NB4 (cell line): ENCODE measurements around the gene GJD3.

Experiments used
- DNase-seq: peaks from one replicate; pipeline ENCODE4 v3.0.0; 2010; ENCODE audit warnings: low read depth
- H3K4me3 ChIP-seq: one replicate; pipeline ENCODE4 v1.5.1; 2011; ENCODE audit warnings: mild to moderate bottlenecking, low read depth, low read length, moderate library complexity
- MYC ChIP-seq: IDR thresholded peaks from 2 replicates; pipeline ENCODE4 v1.6.1; 2011; ENCODE audit warnings: low read depth, low read length
- POLR2A ChIP-seq: IDR thresholded peaks from 2 replicates; pipeline ENCODE4 v1.6.1; 2011; ENCODE audit warnings: mild to moderate bottlenecking; ENCODE audit not compliant: insufficient read length; ENCODE audit errors: extremely low read depth
- TF ChIP-seq, protein P1 (sequence below): IDR thresholded peaks from one replicate; pipeline ENCODE4 v1.5.1; 2012; ENCODE audit warnings: low read depth, low read length
- TF ChIP-seq, protein P2 (sequence below): IDR thresholded peaks from 2 replicates; pipeline ENCODE4 v1.6.1; 2011; ENCODE audit warnings: low read depth, low read length

Gene GJD3

DNA sequence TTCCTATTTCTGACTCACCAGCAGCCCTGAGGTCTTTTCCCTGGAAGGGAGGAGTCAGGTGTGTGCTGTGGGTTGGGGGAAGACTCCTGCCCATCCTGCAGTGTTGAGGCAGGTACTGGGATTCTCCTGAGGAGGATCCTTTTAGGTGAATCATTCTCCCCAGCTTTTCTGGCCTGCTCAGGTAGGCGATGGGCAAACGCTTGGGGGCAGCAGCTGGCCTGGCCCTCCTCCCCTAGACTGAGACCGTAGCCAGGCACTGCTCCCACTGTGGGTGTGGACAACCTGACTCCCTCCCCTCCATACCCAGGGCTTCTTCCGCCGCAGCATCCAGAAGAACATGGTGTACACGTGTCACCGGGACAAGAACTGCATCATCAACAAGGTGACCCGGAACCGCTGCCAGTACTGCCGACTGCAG is 15.1 kb downstream of the GJD3 start:
- DNase-seq, result no peak
- H3K4me3 ChIP-seq, result no peak overlapping the region
- TF ChIP-seq, protein P1, sequence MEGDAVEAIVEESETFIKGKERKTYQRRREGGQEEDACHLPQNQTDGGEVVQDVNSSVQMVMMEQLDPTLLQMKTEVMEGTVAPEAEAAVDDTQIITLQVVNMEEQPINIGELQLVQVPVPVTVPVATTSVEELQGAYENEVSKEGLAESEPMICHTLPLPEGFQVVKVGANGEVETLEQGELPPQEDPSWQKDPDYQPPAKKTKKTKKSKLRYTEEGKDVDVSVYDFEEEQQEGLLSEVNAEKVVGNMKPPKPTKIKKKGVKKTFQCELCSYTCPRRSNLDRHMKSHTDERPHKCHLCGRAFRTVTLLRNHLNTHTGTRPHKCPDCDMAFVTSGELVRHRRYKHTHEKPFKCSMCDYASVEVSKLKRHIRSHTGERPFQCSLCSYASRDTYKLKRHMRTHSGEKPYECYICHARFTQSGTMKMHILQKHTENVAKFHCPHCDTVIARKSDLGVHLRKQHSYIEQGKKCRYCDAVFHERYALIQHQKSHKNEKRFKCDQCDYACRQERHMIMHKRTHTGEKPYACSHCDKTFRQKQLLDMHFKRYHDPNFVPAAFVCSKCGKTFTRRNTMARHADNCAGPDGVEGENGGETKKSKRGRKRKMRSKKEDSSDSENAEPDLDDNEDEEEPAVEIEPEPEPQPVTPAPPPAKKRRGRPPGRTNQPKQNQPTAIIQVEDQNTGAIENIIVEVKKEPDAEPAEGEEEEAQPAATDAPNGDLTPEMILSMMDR, result no peak
- TF ChIP-seq POLR2A, result no peak
- TF ChIP-seq, protein P2, sequence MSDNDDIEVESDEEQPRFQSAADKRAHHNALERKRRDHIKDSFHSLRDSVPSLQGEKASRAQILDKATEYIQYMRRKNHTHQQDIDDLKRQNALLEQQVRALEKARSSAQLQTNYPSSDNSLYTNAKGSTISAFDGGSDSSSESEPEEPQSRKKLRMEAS, result no peak
- TF ChIP-seq MYC, result no peak

DNA sequence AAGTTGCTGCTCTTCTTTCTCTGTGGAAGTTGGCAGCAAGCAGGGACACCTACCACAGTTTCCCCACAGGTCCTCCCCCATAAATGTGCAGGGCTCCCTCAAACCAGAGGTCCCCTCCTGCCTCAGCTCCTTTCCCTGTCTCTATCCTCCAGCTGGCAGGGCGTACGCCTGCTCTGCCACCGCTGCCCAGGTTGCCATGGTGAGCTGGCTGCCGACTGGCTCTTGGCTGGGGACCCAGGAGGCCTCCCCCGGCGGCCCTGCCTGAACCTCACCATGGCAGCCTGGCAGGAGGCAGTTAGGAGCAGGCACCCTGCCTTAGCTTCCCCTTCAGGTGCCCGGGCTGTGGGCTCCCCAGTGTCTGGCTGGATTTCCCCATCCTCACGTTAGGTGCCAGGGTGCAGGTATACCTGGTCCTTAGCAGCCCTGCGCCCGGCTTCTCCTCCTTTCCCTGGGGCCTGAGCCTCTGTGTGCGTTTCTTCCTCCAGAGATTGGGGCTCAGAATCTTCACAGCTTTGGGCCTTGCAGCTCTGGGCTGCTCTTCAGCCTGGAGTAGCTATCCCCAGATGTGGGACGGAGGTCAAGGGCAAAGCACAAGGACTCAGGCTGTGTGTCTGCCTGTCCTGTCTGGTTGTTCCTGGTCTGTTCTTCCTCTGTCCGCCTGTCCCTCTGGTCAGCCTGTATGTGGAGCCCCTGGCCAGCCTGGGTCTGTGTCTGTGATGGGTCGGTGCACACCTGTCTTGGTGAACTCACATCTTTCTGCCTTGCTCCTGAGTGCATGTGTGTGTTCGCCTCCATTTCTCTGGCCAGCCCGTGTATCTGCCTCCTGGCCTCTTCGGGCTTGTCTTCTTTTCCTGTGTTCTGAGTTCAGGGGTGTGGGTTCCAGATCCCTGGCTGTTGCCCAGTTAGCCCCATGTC is 15.7 kb downstream of the GJD3 start:
- no peak for DNase-seq
- TF ChIP-seq, protein P2, result no peak
- no peak for TF ChIP-seq POLR2A
- TF ChIP-seq, protein P1, result no peak
- TF ChIP-seq MYC, result no peak
- no peak overlapping the region for H3K4me3 ChIP-seq

DNA sequence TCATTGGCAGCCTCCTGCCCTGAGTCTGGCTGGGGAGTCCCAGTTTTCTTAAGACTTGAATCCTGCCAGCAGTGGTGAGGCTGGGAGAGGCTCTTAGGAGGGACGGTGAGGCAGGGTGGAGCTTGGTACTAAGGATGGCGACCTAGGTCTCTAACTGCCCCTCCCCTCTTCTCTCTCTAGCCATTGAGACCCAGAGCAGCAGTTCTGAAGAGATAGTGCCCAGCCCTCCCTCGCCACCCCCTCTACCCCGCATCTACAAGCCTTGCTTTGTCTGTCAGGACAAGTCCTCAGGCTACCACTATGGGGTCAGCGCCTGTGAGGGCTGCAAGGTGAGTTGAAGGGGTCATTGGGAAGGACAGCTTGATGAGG is 16.4 kb downstream of the GJD3 start:
- DNase-seq, result no peak
- TF ChIP-seq, protein P1, result no peak
- TF ChIP-seq, protein P2, result no peak
- TF ChIP-seq MYC, result no peak
- no peak for TF ChIP-seq POLR2A
- H3K4me3 ChIP-seq, result no peak overlapping the region

DNA sequence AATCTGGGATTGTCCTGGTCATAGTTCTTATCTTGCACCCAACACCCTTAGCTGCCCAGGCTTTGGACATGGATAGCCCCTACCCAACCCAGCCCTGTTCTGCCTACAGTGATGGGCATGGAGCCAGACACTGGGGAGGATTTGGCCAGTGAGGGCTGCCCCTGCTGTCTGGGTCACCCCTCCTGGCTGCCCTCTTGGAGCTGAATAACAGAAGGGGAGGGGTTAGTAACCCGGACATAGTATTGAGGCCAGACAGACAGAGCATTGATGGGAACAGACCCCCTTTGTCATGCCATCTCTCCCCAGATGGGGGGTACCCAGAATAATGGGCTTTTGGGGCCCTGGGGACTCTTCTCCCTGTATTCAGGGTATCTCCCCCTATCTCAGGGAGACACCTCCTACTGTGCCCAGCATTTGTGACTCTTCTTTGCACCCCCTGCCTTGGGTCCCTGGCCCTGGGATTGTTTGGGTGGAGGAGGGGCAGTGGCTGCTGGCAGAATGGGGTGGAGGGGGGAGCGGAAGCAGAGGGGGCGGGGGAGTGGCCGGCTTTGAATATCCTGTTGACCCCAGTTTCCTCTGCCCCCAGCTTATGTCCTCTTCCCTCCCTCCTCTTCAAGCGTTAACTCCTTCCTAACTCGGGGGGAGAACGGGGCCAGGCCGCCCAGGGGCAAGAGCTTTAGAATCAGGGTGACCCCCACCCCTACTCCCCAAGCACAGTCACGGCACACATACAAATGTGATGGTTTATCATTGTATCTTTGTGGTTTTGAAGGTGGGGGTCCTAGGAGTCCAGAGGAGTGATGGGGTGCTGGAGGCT is 17.0 kb downstream of the GJD3 start:
- TF ChIP-seq, protein P2, result no peak
- TF ChIP-seq, protein P1, result no peak
- no peak for TF ChIP-seq MYC
- no peak for TF ChIP-seq POLR2A

DNA sequence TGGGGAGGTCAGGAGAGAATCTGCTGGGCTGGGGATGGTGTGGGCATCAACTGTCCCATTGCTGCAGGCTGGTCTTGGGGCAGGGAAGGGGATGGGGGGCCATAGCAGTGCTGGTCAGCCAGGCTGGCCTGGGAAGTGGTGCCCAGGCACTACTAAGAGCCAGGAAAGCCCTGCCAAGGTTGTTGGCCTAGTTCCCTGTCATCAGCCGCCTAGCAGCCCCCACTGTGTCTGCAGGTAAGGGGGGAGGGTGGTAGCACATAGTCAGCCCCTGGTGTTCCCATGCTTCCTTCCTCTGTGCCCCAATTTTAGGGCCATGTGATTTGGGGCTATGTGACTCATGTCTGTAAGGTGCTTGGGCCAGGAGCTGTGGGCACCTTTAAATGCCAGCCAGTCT is 17.8 kb downstream of the GJD3 start:
- H3K4me3 ChIP-seq, result no peak overlapping the region
- no peak for TF ChIP-seq MYC
- TF ChIP-seq POLR2A, result no peak
- no peak for DNase-seq

More for the DNA sequence above, 17.0 kb downstream of the GJD3 start:
- no peak for DNase-seq
- no peak overlapping the region for H3K4me3 ChIP-seq
